Measurements from ENCODE around the gene DHDH. TPM values are rescaled to one million over a fixed set of nuclear protein-coding genes. Genes with fewer than 3 reads are reported as not detected.
"Not testable (repeated sequence)": the region's sequence is repeated elsewhere in the genome, so short reads cannot be mapped to it uniquely, and the experiment has no call there.

DHDH gene
- total RNA-seq (1 to 10 TPM; 1.8 to 2.3 TPM), polyA plus RNA-seq (1 to 10 TPM in 2 of 3 donors, under 1 TPM in 1; 0.67 to 2.4 (median 2.0) TPM), total RNA-seq (0.08 to 1.2 (median 0.60) reads per million in 6 experiments)

- Mint-ChIP-seq H3K4me3 (peak within 1 kb of the TSS; percentile 80 to 94 (median 88)), H3K9me3 (no peaks in the 10 kb centered on the region), H3K36me3 (no peaks in the 10 kb centered on the region), H3K27me3 (peaks cover 0 to 3% (median 0%) of the 10 kb centered on the region in 5 donors), H3K27ac (peak within 1 kb of the TSS; percentile 5 to 95 (median 89)), H3K4me1 (peaks cover 3 to 21% (median 12%) of the 10 kb centered on the region in 4 donors)
- DNase-seq (peak; percentile 74 to 91 (median 86)), ATAC-seq (peak; percentile 96 to 98)
- POLR2A ChIA-PET = interaction anchor here (1.1 to 1.5 kb wide), 7 partner anchors 9 to 91 kb away, joined by 3 to 6 read pairs (median 4); partner anchors contain the start of genes GYS1, NUCB1 and RUVBL2
Measured at GRCh38 chr19:48933382-48933932, at the start of gene DHDH. TSS of gene DHDH (plus strand) at chr19:48933699. CDS start at chr19:48933722, 23 bp downstream.

GRCh38 chr19:48883726-48884125 lies 49.8 kb upstream of the DHDH start:
- Mint-ChIP-seq H3K4me1 (peaks cover 0 to 1% (median under 1%) of the 10 kb centered on the region in 4 donors), H3K36me3 (peaks cover 0 to 2% (median 0%) of the 10 kb centered on the region in 3 donors), H3K27ac (peak overlapping the region in 1 of 10 donors; percentile 86), H3K27me3 (no peaks in the 10 kb centered on the region), H3K9me3 (no peaks in the 10 kb centered on the region), H3K4me3 (no peak overlapping the region)
- ATAC-seq = no peak
- no peak for DNase-seq
- POLR2A ChIA-PET = no interaction called here

- peaks cover 3 to 23% (median 10%) of the 10 kb centered on the region in 5 donors for H3K27me3 Mint-ChIP-seq
Measured at GRCh38 chr19:48887861-48888612, 45.5 kb upstream of the DHDH start.

GRCh38 chr19:48889496-48889895 lies 44.0 kb upstream of the DHDH start:
- not testable (repeated sequence) for H3K36me3 Mint-ChIP-seq, H3K9me3 Mint-ChIP-seq, ATAC-seq, H3K4me3 Mint-ChIP-seq, DNase-seq, H3K4me1 Mint-ChIP-seq, H3K27ac Mint-ChIP-seq
- POLR2A ChIA-PET = interaction anchor here (0.7 kb wide), 1 partner anchor 39 kb away, joined by 3 read pairs; no protein-coding TSS in a partner anchor
- H3K27me3 Mint-ChIP-seq = peaks cover 5 to 28% (median 11%) of the 10 kb centered on the region in 5 donors

More at GRCh38 chr19:48887861-48888612, 45.5 kb upstream of the DHDH start:
- no peaks in the 10 kb centered on the region for H3K36me3 Mint-ChIP-seq
- ATAC-seq (no peak), DNase-seq (no peak)
- H3K27ac Mint-ChIP-seq = no peak overlapping the region
- no peak overlapping the region for H3K4me3 Mint-ChIP-seq
- H3K9me3 Mint-ChIP-seq = no peaks in the 10 kb centered on the region
- POLR2A ChIA-PET = interaction anchor here (0.7 to 1.4 kb wide), 2 partner anchors 14 to 559 kb away, joined by 3 to 6 read pairs; no protein-coding TSS in a partner anchor
- H3K4me1 Mint-ChIP-seq = no peaks in the 10 kb centered on the region

- no peaks in the 10 kb centered on the region for H3K9me3 Mint-ChIP-seq
Measured at GRCh38 chr19:48890551-48890950, 42.9 kb upstream of the DHDH start.

GRCh38 chr19:48895226-48895625 lies 38.3 kb upstream of the DHDH start:
- Mint-ChIP-seq H3K27me3 (peaks cover 6 to 38% (median 18%) of the 10 kb centered on the region in 5 donors), H3K27ac (peak overlapping the region in 1 of 10 donors; percentile 22), H3K36me3 (no peaks in the 10 kb centered on the region), H3K4me1 (peaks cover 7 to 27% (median 21%) of the 10 kb centered on the region in 4 donors), H3K9me3 (no peaks in the 10 kb centered on the region), H3K4me3 (peak overlapping the region in 6 of 10 donors; percentile 65 to 79 (median 74))
- no peak for ATAC-seq
- no peak for DNase-seq
- POLR2A ChIA-PET = interaction anchor here (0.6 to 1.6 kb wide), 4 partner anchors 23 to 751 kb away, joined by 3 to 5 read pairs (median 4); partner anchors contain the start of genes DHDH and PPP1R15A

More at GRCh38 chr19:48890551-48890950, 42.9 kb upstream of the DHDH start:
- ATAC-seq (no peak), DNase-seq (no peak)
- Mint-ChIP-seq H3K27ac (no peak overlapping the region), H3K4me1 (peaks cover 2 to 6% (median 4%) of the 10 kb centered on the region in 4 donors), H3K27me3 (peaks cover 6 to 38% (median 18%) of the 10 kb centered on the region in 5 donors), H3K36me3 (no peaks in the 10 kb centered on the region), H3K4me3 (no peak overlapping the region)
- POLR2A ChIA-PET = interaction anchor here (0.7 kb wide), 1 partner anchor 180 kb away, joined by 3 read pairs; no protein-coding TSS in a partner anchor

GRCh38 chr19:48896191-48896720 lies 37.2 kb upstream of the DHDH start:
- H3K27me3 Mint-ChIP-seq = peaks cover 6 to 34% (median 13%) of the 10 kb centered on the region in 5 donors
- DNase-seq = peak in 8 of 10 donors; percentile 40 to 81 (median 54)
- H3K36me3 Mint-ChIP-seq = no peaks in the 10 kb centered on the region
- H3K4me1 Mint-ChIP-seq = peaks cover 13 to 37% (median 28%) of the 10 kb centered on the region in 4 donors
- peak overlapping the region; percentile 50 to 82 (median 74) for H3K4me3 Mint-ChIP-seq
- ATAC-seq = peak; percentile 34 to 51
- H3K27ac Mint-ChIP-seq = peak overlapping the region in 6 of 10 donors; percentile 44 to 87 (median 78)
- POLR2A ChIA-PET = interaction anchor here (0.5 to 2.9 kb wide), 7 partner anchors 11 to 70 kb away, joined by 3 to 9 read pairs (median 5); partner anchors contain the start of genes DHDH and PPP1R15A
- H3K9me3 Mint-ChIP-seq = no peaks in the 10 kb centered on the region

- Mint-ChIP-seq H3K9me3 (no peaks in the 10 kb centered on the region), H3K4me1 (peaks cover 15 to 46% (median 37%) of the 10 kb centered on the region in 4 donors), H3K27ac (peak overlapping the region in 2 of 10 donors; percentile 15 to 28), H3K36me3 (no peaks in the 10 kb centered on the region), H3K27me3 (peaks cover 0 to 25% (median 12%) of the 10 kb centered on the region in 5 donors), H3K4me3 (peak overlapping the region in 2 of 10 donors; percentile 74 to 77)
- POLR2A ChIA-PET = interaction anchor here (0.6 to 2.9 kb wide), 3 partner anchors 22 to 69 kb away, joined by 4 to 9 read pairs (median 6); no protein-coding TSS in a partner anchor
- no peak for DNase-seq
- ATAC-seq = no peak
Measured at GRCh38 chr19:48897181-48897580, 36.3 kb upstream of the DHDH start.

GRCh38 chr19:48899386-48899749 lies 34.1 kb upstream of the DHDH start:
- not testable (repeated sequence) for DNase-seq, H3K9me3 Mint-ChIP-seq, H3K36me3 Mint-ChIP-seq, ATAC-seq
- Mint-ChIP-seq H3K27ac (peak overlapping the region in 9 of 10 donors; percentile 34 to 98 (median 88)), H3K27me3 (peaks cover 0 to 10% (median 8%) of the 10 kb centered on the region in 5 donors), H3K4me3 (peak overlapping the region; percentile 53 to 99 (median 93)), H3K4me1 (peaks cover 16 to 53% (median 45%) of the 10 kb centered on the region in 4 donors)
- POLR2A ChIA-PET = interaction anchor here (0.6 to 3.4 kb wide), 10 partner anchors 9 to 174 kb away, joined by 3 to 28 read pairs (median 5); partner anchors contain the start of genes BAX, DHDH, FTL and GYS1

GRCh38 chr19:48899781-48900476 lies 33.6 kb upstream of the DHDH start, which contains the start of gene NUCB1:
TSS of gene NUCB1 (plus strand) at chr19:48900312. CDS start at chr19:48900797, 485 bp downstream.
- H3K9me3 Mint-ChIP-seq = no peaks in the 10 kb centered on the region

More at GRCh38 chr19:48899781-48900476, 33.6 kb upstream of the DHDH start, which contains the start of gene NUCB1:
- peaks cover 0 to 15% (median 3%) of the 10 kb centered on the region in 3 donors for H3K36me3 Mint-ChIP-seq
- peak within 1 kb of the TSS; percentile 92 to 99 (median 97) for H3K4me3 Mint-ChIP-seq
- DNase-seq = peak; percentile 94 to 99 (median 98)
- ATAC-seq = peak; percentile 92 to 94
- POLR2A ChIA-PET = interaction anchor here (0.6 to 3.4 kb wide), 12 partner anchors 8 to 174 kb away, joined by 3 to 28 read pairs (median 5); partner anchors contain the start of genes BAX, DHDH, FTL and GYS1
- H3K27me3 Mint-ChIP-seq = peaks cover 0 to 6% (median 3%) of the 10 kb centered on the region in 5 donors
- peaks cover 13 to 49% (median 42%) of the 10 kb centered on the region in 4 donors for H3K4me1 Mint-ChIP-seq
- H3K27ac Mint-ChIP-seq = peak within 1 kb of the TSS; percentile 89 to 98 (median 96)

All from naive thymus-derived CD8-positive, alpha-beta T cell (primary cell).